Endodermal cell (in vitro differentiated cells): ENCODE data around the gene SERPINF2. TPM values are rescaled to one million over a fixed set of nuclear protein-coding genes. Genes with fewer than 3 reads are reported as not detected.

Experiments
- DNase-seq: peaks from one replicate; pipeline ENCODE4 v3.0.0-alpha.2; 2017
- H3K27ac ChIP-seq: 2 replicates; pipeline ENCODE4 v1.5.1; 2013; ENCODE audit warnings: mild to moderate bottlenecking, low read depth, low read length, moderate library complexity
- H3K27me3 ChIP-seq: 2 replicates; pipeline ENCODE4 v1.6.1; 2013; ENCODE audit warnings: mild to moderate bottlenecking, low read length, moderate library complexity; ENCODE audit not compliant: insufficient read depth, control insufficient read depth, poor library complexity, severe bottlenecking
- H3K36me3 ChIP-seq: 2 replicates; pipeline ENCODE4 v1.7.0; 2013; ENCODE audit warnings: mild to moderate bottlenecking, low read length, moderate library complexity; ENCODE audit not compliant: control insufficient read depth, insufficient read depth
- H3K4me1 ChIP-seq: one replicate; pipeline ENCODE4 v1.7.0; 2013; ENCODE audit warnings: low read length; ENCODE audit not compliant: control insufficient read depth, insufficient read depth
- H3K4me3 ChIP-seq: 2 replicates; pipeline ENCODE4 v1.5.1; 2013; ENCODE audit warnings: mild to moderate bottlenecking, low read length, moderate library complexity
- H3K9ac ChIP-seq: 2 replicates; pipeline ENCODE4 v1.6.1; 2013; ENCODE audit warnings: mild to moderate bottlenecking, low read length, moderate library complexity; ENCODE audit not compliant: poor library complexity, severe bottlenecking; ENCODE audit errors: extremely low read depth
- H3K9me3 ChIP-seq: 2 replicates; pipeline ENCODE4 v1.6.1; 2013; ENCODE audit warnings: mild to moderate bottlenecking, low read length, moderate library complexity; ENCODE audit not compliant: control insufficient read depth
- H3K27ac Mint-ChIP-seq: 2 replicates; pipeline ENCODE4 v1.8.0; 2020; ENCODE audit warnings: mixed read lengths
- H3K27me3 Mint-ChIP-seq: 2 replicates; pipeline ENCODE4 v1.8.0; 2021; ENCODE audit warnings: mild to moderate bottlenecking, mixed read lengths; ENCODE audit not compliant: insufficient read depth
- H3K36me3 Mint-ChIP-seq: 2 replicates; pipeline ENCODE4 v1.8.0; 2020; ENCODE audit warnings: low read depth, mixed read lengths
- H3K4me1 Mint-ChIP-seq: 2 replicates; pipeline ENCODE4 v1.8.0; 2020; ENCODE audit warnings: mixed read lengths
- H3K4me3 Mint-ChIP-seq: 2 replicates; pipeline ENCODE4 v1.8.0; 2020; ENCODE audit warnings: mild to moderate bottlenecking, moderate library complexity, mixed read lengths
- H3K9me3 Mint-ChIP-seq: 2 replicates; pipeline ENCODE4 v1.8.0; 2020; ENCODE audit warnings: mild to moderate bottlenecking, mixed read lengths
- CTCF ChIP-seq: fragments of 200-600 bp; sonication (generic); conservative IDR thresholded peaks from 2 replicates; pipeline ENCODE4 v1.5.0; 2021; ENCODE audit warnings: antibody characterized with exemption, mild to moderate bottlenecking
- WGBS, 2 experiments: methylation state at CpG; one replicate each; pipeline versions ENCODE4 v1.1.5 to v1.1.7; 2013; ENCODE audit warnings: missing lambda C conversion rate in 2 of 2, mixed read lengths in 1 of 2; ENCODE audit not compliant: insufficient coverage in 1 of 2, insufficient read length in 1 of 2; 5-methylcytosine and 5-hydroxymethylcytosine counted together
- total RNA-seq, 2 donors: library from RNA; stranded (reverse); fragmentation: NEBNext Ultra II Directional in 1 of 2; extraction: Animal tissue kit (Norgen Biotek cat#: 25700) in 1 of 2; gene quantifications; 2 replicates in 1 of 2; 3 replicates in 1 of 2; pipeline ENCODE4 v1.2.1, GENCODE V29; 2021

The SERPINF2 gene
- total RNA-seq, 2 donors from 2014 or later: 0.86 to 1.8 TPM

GRCh38 chr17:1753767-1754429 is 11.2 kb downstream of the SERPINF2 start:
- no peak for TF ChIP-seq CTCF
- Mint-ChIP-seq H3K36me3 (no peaks in the 10 kb centered on the region), H3K27ac (no peak overlapping the region)

DNA sequence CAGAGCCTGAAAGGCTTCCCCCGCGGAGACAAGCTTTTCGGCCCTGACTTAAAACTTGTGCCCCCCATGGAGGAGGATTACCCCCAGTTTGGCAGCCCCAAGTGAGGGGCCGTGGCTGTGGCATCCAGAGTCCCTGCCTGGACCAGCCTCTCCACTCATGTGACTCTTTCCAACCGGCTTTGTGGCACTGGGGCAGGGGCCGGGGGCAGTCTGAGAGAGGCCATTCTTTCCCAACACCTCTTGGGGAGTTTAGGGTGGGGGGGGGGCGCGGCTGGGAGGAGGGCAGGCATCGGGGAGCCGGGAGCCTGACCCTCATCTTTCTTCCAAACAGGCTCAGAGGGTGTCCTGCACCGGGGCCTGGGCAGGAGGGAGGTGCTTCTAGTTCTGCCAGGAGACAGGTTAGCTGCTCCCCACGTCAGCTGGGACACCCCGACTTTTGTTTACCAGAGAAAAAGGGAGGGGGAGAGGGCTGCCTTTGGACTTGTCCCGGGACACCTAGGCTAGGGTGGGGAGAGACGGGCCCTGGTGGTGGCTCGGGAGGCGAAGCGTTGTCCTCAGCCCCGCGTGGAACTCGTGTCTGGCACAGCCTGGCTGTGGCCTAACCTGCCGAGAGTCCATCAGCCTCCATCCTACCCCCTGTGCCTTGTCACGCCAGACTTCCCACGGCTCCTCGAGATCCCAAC is 11.9 kb downstream of the SERPINF2 start:
- Mint-ChIP-seq H3K36me3 (no peaks in the 10 kb centered on the region), H3K27me3 (peaks cover 3% of the 10 kb centered on the region), H3K4me1 (peaks cover 4% of the 10 kb centered on the region), H3K9me3 (no peaks in the 10 kb centered on the region), H3K4me3 (no peak overlapping the region), H3K27ac (no peak overlapping the region)
- H3K27me3 ChIP-seq: no peaks in the 10 kb centered on the region
- no peak overlapping the region for H3K4me3 ChIP-seq
- H3K36me3 ChIP-seq: no peaks in the 10 kb centered on the region
- no peaks in the 10 kb centered on the region for H3K4me1 ChIP-seq
- no peak for TF ChIP-seq CTCF
- WGBS, 2 experiments: 84 to 85% methylated on average over 12 to 24 of the region's 25 CpGs
- no peak overlapping the region for H3K27ac ChIP-seq
- H3K9me3 ChIP-seq: no peaks in the 10 kb centered on the region
- H3K9ac ChIP-seq: no peak overlapping the region
- DNase-seq: peak; percentile 59

More at GRCh38 chr17:1753767-1754429, 11.2 kb downstream of the SERPINF2 start:
- H3K27me3 Mint-ChIP-seq: peaks cover 3% of the 10 kb centered on the region
- H3K4me3 ChIP-seq: no peak overlapping the region
- 78 to 85% methylated on average over 5 to 23 of the region's 23 CpGs for WGBS, 2 experiments
- peaks cover 4% of the 10 kb centered on the region for H3K4me1 Mint-ChIP-seq
- H3K4me3 Mint-ChIP-seq: no peak overlapping the region
- H3K9ac ChIP-seq: no peak overlapping the region
- H3K9me3 Mint-ChIP-seq: no peaks in the 10 kb centered on the region
- DNase-seq: peak; percentile 65
- H3K27ac ChIP-seq: no peak overlapping the region
- H3K27me3 ChIP-seq: no peaks in the 10 kb centered on the region
- no peaks in the 10 kb centered on the region for H3K36me3 ChIP-seq
- no peaks in the 10 kb centered on the region for H3K4me1 ChIP-seq
- no peaks in the 10 kb centered on the region for H3K9me3 ChIP-seq

DNA sequence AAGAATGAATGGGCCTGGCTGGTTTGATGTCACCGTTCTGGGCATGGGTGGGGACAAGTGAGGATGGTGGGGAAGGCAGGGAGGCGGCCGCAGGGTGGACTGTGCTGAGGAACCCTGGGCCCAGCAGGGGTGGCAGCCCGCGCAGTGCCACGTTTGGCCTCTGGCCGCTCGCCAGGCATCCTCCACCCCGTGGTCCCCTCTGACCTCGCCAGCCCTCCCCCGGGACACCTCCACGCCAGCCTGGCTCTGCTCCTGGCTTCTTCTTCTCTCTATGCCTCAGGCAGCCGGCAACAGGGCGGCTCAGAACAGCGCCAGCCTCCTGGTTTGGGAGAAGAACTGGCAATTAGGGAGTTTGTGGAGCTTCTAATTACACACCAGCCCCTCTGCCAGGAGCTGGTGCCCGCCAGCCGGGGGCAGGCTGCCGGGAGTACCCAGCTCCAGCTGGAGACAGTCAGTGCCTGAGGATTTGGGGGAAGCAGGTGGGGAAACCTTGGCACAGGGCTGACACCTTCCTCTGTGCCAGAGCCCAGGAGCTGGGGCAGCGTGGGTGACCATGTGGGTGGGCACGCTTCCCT is 12.7 kb downstream of the SERPINF2 start:
- Histone ChIP-seq H3K9ac (no peak overlapping the region), H3K27me3 (no peaks in the 10 kb centered on the region), H3K27ac (no peak overlapping the region), H3K4me1 (no peaks in the 10 kb centered on the region), H3K36me3 (no peaks in the 10 kb centered on the region), H3K9me3 (no peaks in the 10 kb centered on the region), H3K4me3 (no peak overlapping the region)
- no peaks in the 10 kb centered on the region for H3K36me3 Mint-ChIP-seq
- no peak overlapping the region for H3K27ac Mint-ChIP-seq
- TF ChIP-seq CTCF: no peak
- no peak for DNase-seq
- H3K9me3 Mint-ChIP-seq: no peaks in the 10 kb centered on the region
- 93 to 98% methylated on average over 11 to 20 of the region's 20 CpGs for WGBS, 2 experiments
- H3K4me1 Mint-ChIP-seq: peaks cover 4% of the 10 kb centered on the region
- no peak overlapping the region for H3K4me3 Mint-ChIP-seq
- peaks cover 3% of the 10 kb centered on the region for H3K27me3 Mint-ChIP-seq
